OCI-LY1 (cell line): ENCODE results near the gene ANKRD33B.

Experiments used
- EZH2 ChIP-seq: fragments of 200-600 bp; sonication (generic), shearing (Covaris generic); IDR thresholded peaks from 2 replicates; pipeline ENCODE4 v1.8.0; 2017; ENCODE audit warnings: borderline replicate concordance, mixed run types, mild to moderate bottlenecking, antibody characterized with exemption, low read length, moderate library complexity, mixed read lengths
- TF ChIP-seq, protein P1 (sequence below): fragments of 200-600 bp; sonication (generic), shearing (Covaris generic); IDR thresholded peaks from 2 replicates; pipeline ENCODE4 v1.5.1; 2017; ENCODE audit warnings: mild to moderate bottlenecking, antibody characterized with exemption, low read length, moderate library complexity, mixed read lengths

DNA sequence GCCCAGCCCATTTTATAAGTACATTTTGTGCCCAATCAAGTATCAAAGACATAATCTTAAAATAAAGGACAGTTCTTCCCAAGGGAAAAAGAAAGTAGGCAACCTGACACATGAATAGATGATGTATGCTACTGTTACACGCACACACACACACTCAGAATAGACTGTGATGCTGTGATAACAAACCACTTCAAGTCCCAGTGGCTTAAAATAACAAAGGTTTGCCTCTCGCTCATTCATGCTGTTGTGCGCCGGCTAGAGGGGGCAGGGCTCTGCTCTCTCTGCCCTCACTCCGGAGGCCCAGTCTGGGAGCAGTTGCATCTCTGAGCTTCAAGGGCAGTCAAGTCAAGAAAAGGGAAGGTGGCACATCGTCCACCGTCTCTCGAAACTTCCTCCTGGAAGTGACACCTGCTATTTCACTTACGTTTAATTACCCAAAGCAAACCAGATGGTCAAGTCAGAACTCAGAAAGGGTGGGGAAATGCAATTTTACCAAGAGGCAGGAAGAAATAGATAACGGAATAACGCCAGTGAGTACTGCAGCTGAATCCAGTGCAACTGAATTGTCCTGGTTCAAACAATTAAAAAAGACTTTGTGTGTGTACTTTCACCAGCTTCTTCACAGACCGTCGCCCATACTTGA lies 43.3 kb downstream of the ANKRD33B start:
- TF ChIP-seq EZH2: no peak
- TF ChIP-seq, protein P1, sequence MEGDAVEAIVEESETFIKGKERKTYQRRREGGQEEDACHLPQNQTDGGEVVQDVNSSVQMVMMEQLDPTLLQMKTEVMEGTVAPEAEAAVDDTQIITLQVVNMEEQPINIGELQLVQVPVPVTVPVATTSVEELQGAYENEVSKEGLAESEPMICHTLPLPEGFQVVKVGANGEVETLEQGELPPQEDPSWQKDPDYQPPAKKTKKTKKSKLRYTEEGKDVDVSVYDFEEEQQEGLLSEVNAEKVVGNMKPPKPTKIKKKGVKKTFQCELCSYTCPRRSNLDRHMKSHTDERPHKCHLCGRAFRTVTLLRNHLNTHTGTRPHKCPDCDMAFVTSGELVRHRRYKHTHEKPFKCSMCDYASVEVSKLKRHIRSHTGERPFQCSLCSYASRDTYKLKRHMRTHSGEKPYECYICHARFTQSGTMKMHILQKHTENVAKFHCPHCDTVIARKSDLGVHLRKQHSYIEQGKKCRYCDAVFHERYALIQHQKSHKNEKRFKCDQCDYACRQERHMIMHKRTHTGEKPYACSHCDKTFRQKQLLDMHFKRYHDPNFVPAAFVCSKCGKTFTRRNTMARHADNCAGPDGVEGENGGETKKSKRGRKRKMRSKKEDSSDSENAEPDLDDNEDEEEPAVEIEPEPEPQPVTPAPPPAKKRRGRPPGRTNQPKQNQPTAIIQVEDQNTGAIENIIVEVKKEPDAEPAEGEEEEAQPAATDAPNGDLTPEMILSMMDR: no peak
